H4 (cell line): ENCODE results near the gene KRT73. TPM values are rescaled to one million over a fixed set of nuclear protein-coding genes. Genes with fewer than 3 reads are reported as not detected.
"Not testable (repeated sequence)": the region's sequence is repeated elsewhere in the genome, so short reads cannot be mapped to it uniquely, and the experiment has no call there.

Experiments
- DNase-seq: peaks from one replicate; pipeline ENCODE4 v3.0.0-alpha.2; 2015; ENCODE audit warnings: low spot score
- total RNA-seq: library from RNA; depleted of rRNA; stranded (reverse); fragments of >200 nt; shearing (Covaris generic); gene quantifications from 2 replicates; pipeline ENCODE4 v1.2.3, GENCODE V29; 2014

The KRT73 gene
- total RNA-seq, 1 experiment from 2014 or later, result not detected

DNA sequence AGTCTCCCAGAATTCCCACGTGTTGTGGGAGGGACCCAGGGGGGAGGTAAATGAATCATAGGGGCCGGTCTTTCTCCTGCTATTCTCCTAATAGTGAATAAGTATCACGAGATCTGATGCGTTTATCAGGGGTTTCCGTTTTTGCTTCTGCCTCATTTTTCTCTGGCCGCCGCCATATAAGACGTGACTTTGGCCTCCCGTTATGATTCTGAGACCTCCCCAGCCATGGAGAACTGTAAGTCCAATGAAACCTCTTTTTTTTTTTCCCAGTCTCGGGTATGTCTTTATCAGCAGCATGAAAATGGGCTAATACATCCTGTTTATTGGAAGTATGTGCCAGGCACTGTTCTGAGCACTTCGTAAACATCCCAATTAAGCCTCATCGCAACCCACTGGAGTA is 17.9 kb downstream of the KRT73 start:
- no peak for DNase-seq

DNA sequence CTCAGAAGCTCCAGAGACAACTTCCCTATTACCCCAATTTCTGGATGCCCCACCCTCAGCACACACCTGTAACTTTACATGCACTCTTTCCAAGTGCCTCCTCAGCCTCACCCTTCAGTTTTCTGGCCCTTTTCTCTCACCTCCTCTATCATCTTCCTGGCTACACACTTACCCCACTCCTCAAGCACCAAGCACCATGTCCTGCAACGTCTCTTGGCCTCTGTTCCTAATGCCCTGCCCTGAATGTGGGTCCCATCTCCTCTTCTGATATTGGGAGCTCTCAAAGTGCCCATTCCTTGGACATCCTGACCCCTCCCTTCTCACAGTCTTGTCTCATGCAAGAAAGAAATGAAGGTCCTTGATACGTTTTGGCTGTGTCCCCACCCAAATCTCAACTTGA is 18.3 kb downstream of the KRT73 start:
- no peak for DNase-seq

DNA sequence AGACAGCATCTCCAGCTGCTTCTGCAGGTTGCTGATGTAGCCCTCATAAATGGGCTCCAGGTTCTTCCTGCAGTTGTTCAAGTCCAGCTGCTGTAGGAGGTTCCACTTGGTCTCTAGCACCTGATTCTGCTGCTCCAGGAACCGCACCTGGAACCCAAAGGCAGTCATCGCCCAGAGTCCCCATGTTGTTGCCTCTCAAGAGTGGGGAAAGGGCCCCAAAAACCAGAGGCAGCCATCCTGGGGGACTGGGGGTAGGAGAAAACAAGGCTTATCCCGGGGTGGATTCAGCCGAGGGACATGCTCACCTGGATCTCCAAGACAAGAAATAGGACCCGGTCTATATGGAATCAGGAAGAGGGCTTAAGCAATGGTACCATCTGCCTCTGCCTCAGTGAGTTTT is 19.4 kb downstream of the KRT73 start:
- DNase-seq, result no peak

DNA sequence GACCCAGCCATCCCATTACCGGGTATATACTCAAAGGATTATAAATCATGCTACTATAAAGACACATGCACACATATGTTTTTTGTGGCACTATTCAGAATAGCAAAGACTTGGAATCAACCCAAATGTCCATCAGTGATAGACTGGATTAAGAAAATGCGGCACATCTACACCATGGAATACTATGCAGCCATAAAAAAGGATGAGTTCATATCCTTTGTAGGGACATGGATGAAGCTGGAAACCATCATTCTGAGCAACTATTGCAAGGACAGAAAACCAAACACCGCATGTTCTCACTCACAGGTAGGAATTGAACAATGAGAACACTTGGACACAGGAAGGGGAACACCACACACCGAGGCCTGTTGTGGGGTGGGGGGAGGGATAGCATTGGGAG is 24.1 kb downstream of the KRT73 start:
- not testable (repeated sequence) for DNase-seq

DNA sequence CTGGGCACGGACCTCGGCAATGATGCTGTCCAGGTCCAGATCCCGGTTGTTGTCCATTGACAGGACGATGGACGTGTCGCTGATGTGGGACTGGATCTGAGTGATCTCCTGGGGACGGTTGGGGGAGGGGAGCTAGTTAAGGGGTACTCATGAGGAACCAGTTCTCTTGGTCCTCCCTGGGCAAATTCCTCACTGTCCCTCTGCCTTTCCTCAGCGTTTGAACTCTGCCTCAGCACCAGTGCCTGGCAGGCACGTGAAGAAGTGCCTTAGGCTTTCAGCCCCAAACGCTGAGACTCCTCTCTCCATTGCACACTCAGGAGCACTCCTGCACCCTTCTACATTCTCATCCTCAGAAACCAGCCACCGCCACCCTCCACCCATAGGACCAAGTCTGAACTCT is 26.8 kb downstream of the KRT73 start:
- DNase-seq, result no peak

DNA sequence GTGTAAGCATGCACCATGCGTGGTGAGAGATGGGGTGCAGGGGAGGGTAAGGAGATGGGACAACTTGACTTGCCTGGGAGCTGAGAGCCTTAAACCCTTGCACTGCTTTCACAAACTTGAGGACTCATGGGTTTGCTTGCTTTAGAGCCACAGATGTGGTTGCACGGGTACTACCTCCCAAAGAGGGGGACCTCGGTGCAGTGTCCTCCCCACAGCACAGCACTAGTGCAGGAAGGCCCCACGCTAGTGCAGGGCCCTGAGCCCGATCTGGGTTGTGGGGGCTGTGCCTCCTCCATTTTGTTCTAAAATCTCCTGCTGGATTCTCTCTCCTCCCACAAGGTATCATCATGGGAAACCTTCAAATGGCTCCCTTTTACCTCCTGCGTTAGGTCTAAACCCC is 28.3 kb downstream of the KRT73 start:
- no peak for DNase-seq

DNA sequence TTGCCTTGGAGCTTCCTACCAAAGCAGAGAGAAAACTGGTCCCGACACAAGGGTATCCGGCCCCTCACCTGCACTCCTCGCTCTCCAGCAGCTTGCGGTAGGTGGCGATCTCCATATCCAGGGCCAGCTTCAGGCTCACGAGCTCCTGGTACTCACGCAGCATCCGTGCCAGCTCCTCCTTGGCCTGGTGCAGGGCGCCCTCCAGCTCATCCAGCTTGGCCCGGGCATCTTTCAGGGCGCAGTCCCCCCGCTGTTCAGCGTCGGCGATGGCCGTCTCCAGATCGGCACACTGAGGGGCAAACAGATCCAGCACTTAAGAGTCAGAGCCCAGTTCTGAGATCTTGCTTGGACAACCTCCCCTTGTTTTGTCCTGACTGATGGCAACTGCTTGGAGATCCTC is 30.8 kb downstream of the KRT73 start:
- no peak for DNase-seq

DNA sequence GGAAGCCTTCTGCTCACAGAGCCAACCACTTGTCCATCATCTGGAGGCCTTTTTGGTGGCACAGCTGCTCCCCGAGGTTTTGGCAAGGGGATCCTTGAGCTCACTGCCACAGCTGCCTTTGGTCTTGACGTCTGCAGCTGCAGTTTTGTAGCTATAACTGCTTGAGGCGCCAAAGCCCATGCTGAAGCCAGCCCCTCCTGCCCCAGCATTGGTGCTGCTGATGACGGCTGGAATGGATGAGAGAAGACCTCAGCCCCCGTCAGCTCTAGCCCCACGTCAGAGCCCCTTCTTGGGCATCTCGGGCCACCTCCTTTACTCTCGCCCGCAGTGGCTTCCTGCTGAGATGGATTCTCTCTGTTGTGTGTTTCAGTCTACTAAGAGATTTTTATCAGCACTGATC is 32.4 kb downstream of the KRT73 start:
- no peak for DNase-seq

DNA sequence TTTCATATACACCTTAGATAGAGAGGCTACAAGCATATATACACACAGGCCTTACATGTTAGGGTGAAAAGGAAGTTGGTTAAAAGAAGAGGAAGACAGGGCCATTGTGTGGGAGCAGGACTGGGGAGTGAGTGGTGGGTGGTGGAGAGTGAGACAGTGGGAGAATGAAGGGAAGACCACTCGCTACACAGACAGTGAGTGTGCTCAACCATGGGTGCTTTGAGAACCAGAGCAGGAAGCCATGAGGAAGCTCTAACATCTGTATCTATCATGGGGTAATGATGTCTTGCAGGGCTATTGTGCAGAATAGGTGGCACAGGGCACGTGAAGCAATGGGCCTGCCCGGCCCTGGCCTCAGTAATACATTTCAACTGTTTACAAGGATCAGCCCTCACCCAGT is 33.3 kb downstream of the KRT73 start:
- DNase-seq, result no peak

DNA sequence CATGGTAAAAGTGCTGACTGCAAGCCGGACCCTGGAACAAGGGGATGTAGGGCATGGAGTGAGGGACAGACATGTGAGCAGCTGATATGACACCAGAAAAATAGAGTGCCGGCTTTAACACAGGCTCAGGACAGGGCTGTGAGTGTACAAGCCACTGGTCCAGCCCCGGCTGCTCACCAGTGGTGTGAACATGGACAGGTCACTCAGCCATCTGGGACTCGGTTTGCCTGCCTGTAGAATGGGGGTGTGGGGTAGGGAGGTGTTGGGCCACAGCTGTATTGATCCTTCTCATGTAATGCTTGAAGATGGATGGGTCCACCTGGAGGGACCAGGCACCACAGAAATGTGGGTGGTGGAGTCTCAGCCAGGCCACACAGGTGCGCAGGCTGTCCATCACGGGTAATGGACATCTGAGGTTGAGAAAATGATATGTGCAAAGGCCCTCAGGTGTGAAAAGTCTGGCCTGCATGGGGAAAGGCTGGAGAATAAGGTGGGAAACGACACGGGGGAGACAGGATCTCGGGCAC is 34.1 kb downstream of the KRT73 start:
- no peak for DNase-seq

DNA sequence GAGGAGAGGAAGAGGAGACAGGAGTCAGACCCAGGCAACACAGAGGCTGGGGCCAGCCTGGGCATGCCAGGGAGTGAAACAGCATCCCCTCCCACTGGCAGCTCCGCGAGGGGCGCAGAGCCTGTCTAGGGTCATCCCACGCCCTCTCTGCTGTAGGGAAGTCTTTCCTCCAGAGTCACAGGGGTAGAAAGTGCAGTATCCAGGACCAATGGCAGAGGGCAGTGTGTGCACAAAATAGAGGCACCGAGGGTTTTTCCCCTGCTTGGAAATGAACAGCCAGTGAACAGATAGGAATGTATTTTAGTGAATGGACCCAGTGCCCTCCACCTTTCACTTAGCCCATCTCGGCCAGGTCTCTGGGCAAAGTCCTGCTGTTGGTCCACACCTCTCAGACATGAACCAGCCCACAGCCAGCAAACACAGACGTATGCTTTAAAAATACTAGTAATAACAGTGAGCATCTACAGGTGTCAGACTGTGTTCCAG is 35.3 kb downstream of the KRT73 start:
- peak; percentile 32 for DNase-seq

DNA sequence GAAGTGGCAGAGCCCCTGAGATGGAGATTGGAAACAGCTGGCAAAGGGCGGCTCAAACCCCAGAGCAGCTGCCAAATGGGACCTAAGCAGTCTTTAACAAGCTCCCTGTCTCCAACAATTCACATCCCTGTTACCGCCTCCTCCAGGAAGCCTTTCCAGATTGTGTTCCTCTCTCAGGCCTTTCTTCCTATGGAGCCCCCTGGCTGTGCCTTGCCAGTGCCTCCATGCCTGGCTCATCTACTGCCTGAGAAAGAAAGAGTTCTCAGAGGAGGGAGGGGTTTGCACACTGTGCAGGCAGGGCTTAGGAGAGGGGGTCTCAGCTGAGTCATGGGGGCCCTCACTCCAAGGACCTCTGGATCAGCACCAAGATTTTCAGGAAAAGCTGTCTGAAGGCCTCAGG is 35.9 kb downstream of the KRT73 start:
- DNase-seq, result no peak

DNA sequence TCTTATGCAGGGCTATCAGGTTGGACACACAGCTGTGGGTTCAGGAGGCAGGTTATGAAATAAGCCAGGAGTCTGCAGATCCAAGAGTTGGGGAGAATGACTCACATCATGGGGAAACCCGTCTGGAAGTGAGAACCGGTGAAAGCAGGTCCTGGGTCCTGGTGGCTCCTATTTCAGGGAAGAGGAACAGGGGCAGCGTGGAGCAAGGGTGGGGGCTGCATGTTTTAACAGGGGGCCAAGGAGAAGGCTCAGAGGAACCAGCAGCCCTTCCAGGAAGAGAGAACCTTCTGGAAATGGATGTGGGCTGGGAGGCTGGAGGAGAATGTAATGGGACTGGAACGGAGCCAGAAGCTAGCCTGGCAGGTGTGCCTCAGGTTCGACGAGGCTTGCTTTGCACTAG is 36.9 kb downstream of the KRT73 start:
- DNase-seq, result no peak

DNA sequence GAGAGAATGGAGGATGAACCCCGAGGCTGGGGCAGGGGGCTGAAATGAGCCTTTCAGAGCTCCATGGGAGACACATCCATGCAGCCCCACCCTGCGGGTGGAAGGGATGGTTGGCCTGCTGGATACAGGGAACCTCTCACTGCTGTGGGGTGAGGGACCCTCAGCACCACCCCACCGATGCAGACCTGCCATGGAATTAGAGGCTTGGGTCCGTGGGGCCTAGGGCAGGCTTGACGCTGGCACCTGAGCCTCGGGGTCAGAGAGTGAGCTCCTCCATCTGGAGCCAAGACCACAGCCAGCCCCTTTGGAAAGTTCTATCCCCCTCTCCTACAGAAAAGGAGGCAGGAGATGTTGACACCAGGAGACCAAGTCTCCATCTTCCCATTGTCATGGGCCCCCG is 37.3 kb downstream of the KRT73 start:
- DNase-seq, result no peak

DNA sequence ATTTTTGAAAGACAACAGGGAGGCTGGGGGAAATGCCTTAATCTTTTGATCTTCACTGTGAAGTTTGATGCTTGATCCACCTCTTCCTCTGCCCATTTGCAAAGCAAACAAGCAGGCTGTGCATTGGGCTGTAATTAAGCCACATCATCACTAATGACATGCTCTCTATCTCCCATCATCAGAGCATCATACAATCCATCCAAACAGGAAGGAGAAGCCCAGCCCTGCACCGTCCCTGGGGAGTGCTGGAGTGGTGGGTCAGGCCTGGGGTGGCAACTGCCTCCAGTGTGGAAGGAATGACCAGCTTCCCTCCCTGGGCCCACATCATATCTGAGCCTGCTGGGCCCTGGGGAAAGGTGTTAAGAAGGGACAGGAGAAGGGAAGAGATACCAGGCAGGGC is 37.9 kb downstream of the KRT73 start:
- no peak for DNase-seq

DNA sequence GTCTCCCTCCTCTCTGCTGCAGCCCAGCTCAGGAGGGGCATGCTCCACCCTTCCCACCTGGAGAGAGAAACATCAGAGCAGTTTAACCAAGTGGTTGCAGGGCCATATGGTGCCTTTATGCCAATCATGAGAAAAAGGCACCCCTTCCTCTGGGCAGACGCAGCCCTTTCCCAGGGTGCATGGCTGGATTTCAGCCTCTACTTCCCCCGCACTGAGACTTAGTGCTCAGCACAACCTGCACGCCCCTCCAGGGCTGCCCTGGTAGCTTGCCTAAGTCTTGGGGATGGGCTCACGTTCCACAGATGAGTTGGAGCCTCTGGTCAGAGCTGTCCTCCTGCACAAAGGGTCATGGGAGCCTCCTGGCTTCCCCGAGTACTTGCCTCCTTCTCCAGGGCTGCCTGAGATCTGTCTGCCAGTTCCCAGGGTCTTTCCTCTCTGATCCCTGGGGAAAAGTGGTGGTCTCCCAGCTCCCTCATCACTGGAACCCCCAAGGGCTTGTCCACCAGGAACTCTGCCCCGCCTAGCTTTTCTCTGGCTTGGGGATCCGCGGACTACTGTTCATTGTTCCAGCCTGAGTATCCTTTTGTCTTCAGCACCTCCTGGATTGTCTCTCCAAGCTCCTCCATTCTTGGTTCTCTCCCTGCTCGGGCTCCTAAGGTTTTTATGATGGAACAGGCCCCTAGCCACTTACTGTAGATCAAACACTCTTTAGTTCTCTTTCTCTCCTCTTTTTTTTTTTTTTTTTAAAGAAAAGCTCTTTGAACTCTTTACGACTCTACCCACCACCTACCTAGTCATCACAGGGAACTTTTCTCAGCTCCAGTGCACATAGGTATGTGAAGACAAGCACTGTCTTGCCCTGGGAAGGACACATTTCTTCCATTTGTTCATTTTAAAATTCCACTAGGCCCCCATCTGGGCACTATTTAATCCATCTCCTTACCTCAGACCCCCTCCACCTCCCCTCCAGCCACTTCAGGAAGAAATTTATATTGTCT is 38.6 kb downstream of the KRT73 start:
- DNase-seq, result no peak

DNA sequence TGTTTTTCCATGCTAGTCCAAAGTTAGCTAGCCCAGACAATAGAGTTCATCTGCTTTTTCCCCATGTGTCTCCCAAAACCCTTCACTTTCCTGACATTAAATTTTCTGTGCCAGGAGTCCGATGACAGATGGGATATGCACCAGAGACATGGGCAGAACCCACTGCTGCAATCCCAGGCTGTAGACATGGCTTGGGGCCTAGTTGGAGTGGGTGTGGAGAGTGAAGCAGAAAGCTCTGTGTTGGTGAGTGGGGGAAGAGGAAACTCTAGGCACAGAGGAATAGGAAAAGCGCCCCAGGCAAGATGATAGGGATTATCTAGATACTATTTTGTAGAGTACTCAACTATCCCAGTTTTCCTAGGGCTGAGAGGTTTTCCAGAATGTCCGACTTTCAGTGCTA is 39.9 kb downstream of the KRT73 start:
- no peak for DNase-seq

DNA sequence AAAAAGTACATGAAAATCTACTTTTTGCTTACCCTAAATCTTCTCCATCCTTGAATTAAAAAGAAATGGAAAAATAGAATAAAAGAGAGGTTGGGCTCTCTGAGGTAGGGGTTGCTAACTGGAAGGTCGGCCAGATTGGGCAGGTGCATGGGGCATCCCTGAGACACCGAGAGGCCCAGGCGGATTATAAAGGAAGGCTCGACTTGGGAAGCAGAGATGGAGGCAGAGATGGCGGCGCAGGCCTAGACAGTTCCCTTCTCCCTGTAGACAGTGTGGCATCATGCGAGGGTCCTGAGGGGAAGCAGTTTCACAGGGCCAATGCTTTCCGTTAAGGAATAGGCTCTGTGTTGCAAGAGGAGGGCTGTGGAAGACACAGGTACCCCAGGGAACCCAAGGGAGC is 41.0 kb downstream of the KRT73 start:
- DNase-seq, result no peak

DNA sequence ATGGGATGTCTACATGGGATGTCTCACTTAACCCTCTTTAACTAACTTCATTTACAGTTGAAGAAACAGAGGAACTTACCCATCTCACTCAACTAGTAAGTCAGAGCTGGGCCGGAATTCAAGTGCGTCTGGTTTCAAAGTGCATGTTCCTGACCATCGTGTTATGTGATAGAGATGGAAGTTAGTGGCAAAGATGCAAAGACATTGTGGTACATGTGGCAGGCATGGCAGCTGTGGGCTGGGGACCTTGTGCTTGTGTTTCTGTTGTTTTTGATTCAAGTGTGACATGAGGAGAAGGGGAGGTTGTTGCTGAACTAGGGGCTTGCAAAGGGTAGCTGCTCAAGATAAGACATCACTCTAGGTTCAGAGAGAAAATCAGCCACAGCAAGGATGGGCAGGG is 42.4 kb downstream of the KRT73 start:
- no peak for DNase-seq

DNA sequence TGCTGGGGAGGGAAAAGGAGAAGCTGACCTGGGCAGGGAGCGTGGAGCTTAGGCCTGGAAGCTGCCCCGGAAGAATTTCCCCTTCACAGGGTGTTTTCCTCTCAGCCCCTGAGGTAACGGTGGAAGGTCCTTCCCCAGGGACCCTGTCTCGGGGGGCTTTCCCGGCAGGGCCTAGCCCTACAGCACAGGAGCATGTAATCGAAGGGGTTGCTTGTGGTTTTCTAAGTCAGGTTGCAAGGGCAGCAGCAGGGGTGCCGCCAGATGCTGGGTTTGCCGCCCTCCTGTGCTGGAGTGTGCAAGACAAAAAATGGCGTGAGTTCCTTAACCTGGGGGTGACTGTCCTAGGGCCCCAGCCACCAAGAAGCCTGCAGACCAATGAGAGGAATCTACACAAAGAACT is 43.1 kb downstream of the KRT73 start:
- no peak for DNase-seq

DNA sequence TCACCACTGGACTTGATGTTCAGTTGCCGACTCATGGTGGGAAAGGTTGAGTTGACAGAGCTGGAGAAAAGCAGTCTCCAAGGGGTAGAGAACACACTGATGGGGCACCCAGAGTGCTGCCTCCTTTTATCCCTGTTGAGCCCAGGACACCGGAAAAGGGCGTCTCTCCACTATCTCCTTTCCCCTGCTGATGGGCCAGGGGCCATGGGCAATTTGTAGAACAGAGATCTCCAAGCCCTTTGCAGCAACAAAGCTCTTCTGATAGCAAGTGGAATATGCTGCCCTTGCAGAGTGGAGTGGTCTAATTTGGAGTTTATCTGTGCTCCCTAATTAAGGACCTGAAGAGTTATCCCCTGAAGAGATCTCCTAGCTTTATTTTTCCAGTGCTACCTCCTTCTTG is 44.6 kb downstream of the KRT73 start, which contains the start of gene KRT74:
Gene KRT74, minus strand, starts transcription at position 101 of the 400 bp plus-strand sequence. Its CDS starts 66 bp downstream, at position 35.
- DNase-seq, result no peak

DNA sequence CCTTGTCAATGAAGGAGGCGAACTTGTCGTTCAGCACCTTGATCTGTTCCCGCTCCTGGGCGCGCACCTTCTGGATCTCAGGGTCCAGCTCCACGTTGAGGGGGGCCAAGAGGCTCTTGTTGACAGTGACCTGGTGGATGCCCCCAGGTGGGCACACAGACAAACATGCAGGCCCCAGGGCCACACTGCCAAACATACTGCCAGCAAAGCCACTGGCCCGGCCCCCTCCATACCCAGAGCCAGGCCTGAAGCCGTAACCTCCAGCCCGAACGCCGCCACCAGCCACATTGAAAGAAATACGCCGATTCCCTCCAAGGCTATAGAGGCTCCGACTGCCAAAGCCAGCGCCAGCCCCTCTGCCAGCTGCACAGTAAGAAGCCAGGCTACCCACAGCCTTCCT is 45.1 kb downstream of the KRT73 start:
- no peak for DNase-seq

DNA sequence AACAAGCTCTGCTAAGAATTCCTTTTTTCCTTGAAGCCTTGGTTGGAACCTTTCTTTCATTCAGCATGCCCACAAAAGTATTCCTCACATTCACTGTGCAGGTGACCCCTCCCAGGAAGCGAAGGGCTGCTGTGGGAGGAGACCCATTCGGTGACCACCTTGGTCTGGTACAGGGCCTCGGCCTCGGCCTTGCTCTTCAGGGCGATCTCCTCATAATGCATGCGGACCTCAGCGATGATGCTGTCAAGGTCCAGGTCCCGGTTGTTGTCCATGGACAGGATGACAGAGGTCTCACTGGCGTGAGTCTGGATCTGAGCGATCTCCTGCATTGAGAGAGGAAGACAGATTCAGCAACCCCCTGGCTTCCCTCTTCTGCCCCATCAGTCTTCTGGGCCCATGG is 47.8 kb downstream of the KRT73 start:
- DNase-seq, result no peak
